ENCODE measurements around the gene WTIP. TPM values are rescaled to one million over a fixed set of nuclear protein-coding genes. Genes with fewer than 3 reads are reported as not detected.

The WTIP gene
- total and polyA plus RNA-seq, 2 of the 13 experiments (the other 11 are each of a cell fraction or from before 2014, with no cell fraction given), result 15.0 to 18.1 TPM

DNA sequence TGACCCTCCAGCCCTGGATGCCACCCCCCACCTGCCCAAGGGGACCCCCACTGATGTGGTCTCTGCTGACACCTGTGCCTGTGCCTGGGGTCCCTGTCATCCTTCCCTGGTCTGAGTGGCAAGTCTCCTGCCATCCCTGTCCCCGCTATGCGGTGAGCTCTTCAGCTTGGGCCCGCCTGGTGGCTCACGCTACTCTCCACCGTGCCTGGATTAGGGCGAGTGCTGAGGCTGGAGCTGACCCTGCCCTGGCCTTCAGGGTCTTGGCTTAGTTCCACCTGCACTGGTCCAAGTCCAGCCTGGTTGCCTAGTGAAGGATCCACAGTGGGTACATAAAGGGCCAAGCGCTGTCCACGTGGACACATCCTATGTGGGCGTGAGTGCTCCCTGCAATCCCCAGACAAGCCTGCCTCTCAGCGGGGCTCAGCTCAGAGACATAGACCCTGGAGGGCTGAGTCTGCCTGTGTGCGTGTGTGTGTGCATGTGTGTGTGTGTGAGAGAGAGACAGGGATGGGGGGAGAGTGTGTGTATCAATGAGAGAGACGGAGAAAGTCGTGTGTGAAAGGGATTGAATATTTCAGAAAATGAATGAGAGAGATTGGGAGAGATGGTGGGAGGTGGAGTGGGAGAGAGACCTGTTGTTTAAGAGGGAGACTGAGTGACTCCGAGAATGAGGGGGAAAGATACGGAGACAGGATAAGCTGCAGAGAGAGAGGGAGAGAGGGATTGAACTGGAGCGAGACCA is 22.1 kb downstream of the WTIP start (continued):
- TF ChIP-seq, protein P1, sequence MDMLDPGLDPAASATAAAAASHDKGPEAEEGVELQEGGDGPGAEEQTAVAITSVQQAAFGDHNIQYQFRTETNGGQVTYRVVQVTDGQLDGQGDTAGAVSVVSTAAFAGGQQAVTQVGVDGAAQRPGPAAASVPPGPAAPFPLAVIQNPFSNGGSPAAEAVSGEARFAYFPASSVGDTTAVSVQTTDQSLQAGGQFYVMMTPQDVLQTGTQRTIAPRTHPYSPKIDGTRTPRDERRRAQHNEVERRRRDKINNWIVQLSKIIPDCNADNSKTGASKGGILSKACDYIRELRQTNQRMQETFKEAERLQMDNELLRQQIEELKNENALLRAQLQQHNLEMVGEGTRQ (IDR thresholded peaks at IDR 0.05; ENCODE audit: low read depth, low read length), result peak; percentile 29; the same call in 1 of the 2 replicates
- TF ChIP-seq, protein P1 (CRISPR knock-in tag; IDR thresholded peaks at IDR 0.05; ENCODE audit: borderline replicate concordance), result no peak
- TF ChIP-seq ZBTB21 (CRISPR knock-in tag; IDR thresholded peaks at IDR 0.05) (no peak), BORCS8-MEF2B (CRISPR knock-in tag; IDR thresholded peaks at IDR 0.05) (0 out of 2 replicates have a peak, but pooled peaks have one; percentile 63), PAWR (CRISPR knock-in tag; IDR thresholded peaks at IDR 0.05; ENCODE audit: borderline replicate concordance) (no peak), ZNF383 (CRISPR knock-in tag; IDR thresholded peaks at IDR 0.05; ENCODE audit: borderline replicate concordance) (no peak), GATAD2A (CRISPR knock-in tag; IDR thresholded peaks at IDR 0.05) (peak; percentile 81), ZNF891 (CRISPR knock-in tag; IDR thresholded peaks at IDR 0.05) (no peak), HMG20A (CRISPR knock-in tag; IDR thresholded peaks at IDR 0.05; ENCODE audit: borderline replicate concordance) (peak; percentile 49; the same call in 1 of the 2 replicates), PAF1 (CRISPR knock-in tag; IDR thresholded peaks at IDR 0.05) (no peak), SOX5 (CRISPR knock-in tag; IDR thresholded peaks at IDR 0.05; ENCODE audit: borderline replicate concordance) (no peak), ZNF292 (CRISPR knock-in tag; IDR thresholded peaks at IDR 0.05; ENCODE audit: borderline replicate concordance, low read depth) (no peak), REPIN1 (CRISPR knock-in tag; IDR thresholded peaks at IDR 0.05; ENCODE audit: borderline replicate concordance, low read depth) (peak; percentile 64; the same call in 1 of the 2 replicates), ZKSCAN5 (CRISPR knock-in tag; IDR thresholded peaks at IDR 0.05) (no peak), TBL1XR1 (IDR thresholded peaks at IDR 0.05; ENCODE audit: borderline replicate concordance, low read length, partially characterized antibody) (no peak)
- TF ChIP-seq, protein P2, sequence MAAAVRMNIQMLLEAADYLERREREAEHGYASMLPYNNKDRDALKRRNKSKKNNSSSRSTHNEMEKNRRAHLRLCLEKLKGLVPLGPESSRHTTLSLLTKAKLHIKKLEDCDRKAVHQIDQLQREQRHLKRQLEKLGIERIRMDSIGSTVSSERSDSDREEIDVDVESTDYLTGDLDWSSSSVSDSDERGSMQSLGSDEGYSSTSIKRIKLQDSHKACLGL (CRISPR knock-in tag; IDR thresholded peaks at IDR 0.05), result no peak
- TF ChIP-seq, protein P3, sequence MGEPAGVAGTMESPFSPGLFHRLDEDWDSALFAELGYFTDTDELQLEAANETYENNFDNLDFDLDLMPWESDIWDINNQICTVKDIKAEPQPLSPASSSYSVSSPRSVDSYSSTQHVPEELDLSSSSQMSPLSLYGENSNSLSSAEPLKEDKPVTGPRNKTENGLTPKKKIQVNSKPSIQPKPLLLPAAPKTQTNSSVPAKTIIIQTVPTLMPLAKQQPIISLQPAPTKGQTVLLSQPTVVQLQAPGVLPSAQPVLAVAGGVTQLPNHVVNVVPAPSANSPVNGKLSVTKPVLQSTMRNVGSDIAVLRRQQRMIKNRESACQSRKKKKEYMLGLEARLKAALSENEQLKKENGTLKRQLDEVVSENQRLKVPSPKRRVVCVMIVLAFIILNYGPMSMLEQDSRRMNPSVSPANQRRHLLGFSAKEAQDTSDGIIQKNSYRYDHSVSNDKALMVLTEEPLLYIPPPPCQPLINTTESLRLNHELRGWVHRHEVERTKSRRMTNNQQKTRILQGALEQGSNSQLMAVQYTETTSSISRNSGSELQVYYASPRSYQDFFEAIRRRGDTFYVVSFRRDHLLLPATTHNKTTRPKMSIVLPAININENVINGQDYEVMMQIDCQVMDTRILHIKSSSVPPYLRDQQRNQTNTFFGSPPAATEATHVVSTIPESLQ (CRISPR knock-in tag; conservative IDR thresholded peaks at IDR 0.05), result no peak
- TF ChIP-seq, protein P4, sequence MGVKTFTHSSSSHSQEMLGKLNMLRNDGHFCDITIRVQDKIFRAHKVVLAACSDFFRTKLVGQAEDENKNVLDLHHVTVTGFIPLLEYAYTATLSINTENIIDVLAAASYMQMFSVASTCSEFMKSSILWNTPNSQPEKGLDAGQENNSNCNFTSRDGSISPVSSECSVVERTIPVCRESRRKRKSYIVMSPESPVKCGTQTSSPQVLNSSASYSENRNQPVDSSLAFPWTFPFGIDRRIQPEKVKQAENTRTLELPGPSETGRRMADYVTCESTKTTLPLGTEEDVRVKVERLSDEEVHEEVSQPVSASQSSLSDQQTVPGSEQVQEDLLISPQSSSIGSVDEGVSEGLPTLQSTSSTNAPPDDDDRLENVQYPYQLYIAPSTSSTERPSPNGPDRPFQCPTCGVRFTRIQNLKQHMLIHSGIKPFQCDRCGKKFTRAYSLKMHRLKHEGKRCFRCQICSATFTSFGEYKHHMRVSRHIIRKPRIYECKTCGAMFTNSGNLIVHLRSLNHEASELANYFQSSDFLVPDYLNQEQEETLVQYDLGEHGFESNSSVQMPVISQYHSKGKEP (CRISPR knock-in tag; IDR thresholded peaks at IDR 0.05), result no peak
- TF ChIP-seq, protein P5, sequence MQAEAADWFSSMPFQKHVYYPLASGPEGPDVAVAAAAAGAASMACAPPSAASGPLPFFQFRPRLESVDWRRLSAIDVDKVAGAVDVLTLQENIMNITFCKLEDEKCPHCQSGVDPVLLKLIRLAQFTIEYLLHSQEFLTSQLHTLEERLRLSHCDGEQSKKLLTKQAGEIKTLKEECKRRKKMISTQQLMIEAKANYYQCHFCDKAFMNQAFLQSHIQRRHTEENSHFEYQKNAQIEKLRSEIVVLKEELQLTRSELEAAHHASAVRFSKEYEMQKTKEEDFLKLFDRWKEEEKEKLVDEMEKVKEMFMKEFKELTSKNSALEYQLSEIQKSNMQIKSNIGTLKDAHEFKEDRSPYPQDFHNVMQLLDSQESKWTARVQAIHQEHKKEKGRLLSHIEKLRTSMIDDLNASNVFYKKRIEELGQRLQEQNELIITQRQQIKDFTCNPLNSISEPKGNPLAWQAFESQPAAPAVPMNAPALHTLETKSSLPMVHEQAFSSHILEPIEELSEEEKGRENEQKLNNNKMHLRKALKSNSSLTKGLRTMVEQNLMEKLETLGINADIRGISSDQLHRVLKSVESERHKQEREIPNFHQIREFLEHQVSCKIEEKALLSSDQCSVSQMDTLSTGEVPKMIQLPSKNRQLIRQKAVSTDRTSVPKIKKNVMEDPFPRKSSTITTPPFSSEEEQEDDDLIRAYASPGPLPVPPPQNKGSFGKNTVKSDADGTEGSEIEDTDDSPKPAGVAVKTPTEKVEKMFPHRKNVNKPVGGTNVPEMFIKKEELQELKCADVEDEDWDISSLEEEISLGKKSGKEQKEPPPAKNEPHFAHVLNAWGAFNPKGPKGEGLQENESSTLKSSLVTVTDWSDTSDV (CRISPR knock-in tag; IDR thresholded peaks at IDR 0.05), result no peak
